K562 (cell line): Measurements from ENCODE around the gene RMND5A. TPM values are rescaled to one million over a fixed set of nuclear protein-coding genes. Genes with fewer than 3 reads are reported as not detected.
"Not testable (repeated sequence)": the region's sequence is repeated elsewhere in the genome, so short reads cannot be mapped to it uniquely, and the experiment has no call there.

Experiments used
- ATAC-seq: fragments of 200-7000 bp; cut with Tn5 transposase; 3 replicates; pipeline ENCODE4 v1.9.1; 2020; ENCODE audit warnings: moderate library complexity
- BruUV-seq: library from RNA; stranded (reverse); fragments of 400-500 nt; replicated peaks from 2 replicates; lab custom pipeline; 2021; lab: Mats Ljungman, UMichigan
- CTCF ChIA-PET: fragments of 300-600 bp; formaldehyde crosslinking; extraction: SDS; loops from one replicate; lab custom pipeline; 2021; ENCODE audit warnings: low intra/inter-chr PET ratio; lab: Yijun Ruan, JAX
- POLR2A ChIA-PET: fragments of 300-600, 350-650 bp; sonication (Branson Sonifier 250); formaldehyde crosslinking; extraction: SDS; loops from one replicate; lab custom pipeline; 2021; ENCODE audit warnings: antibody characterized with exemption, inconsistent platforms; lab: Yijun Ruan, JAX
- DNase-seq, 4 experiments: peaks; one replicate each; pipeline versions ENCODE4 v3.0.0 to v3.0.0-alpha.2; 2011 to 2018; ENCODE audit warnings: low spot score in 3 of 4, mixed read lengths in 3 of 4; ENCODE audit errors: extremely low read depth in 1 of 4
- FAIRE-seq: peaks from 2 replicates; lab custom pipeline; 2011; peaks lifted over from hg19 to GRCh38; lab: Jason Lieb, UNC
- H2AFZ ChIP-seq: 2 replicates; pipeline ENCODE4 v1.6.0; 2011; ENCODE audit warnings: low read depth, low read length, control low read depth, inconsistent platforms
- H3K27ac ChIP-seq: fragments of 200-600 bp; 3 replicates; pipeline ENCODE4 v1.8.0; 2011; ENCODE audit warnings: low read depth, mild to moderate bottlenecking, control low read depth, inconsistent platforms, low read length, moderate library complexity, mixed read lengths; ENCODE audit errors: extremely low read depth
- H3K27me3 ChIP-seq, 2 experiments: fragments of 300-600 bp in 1 of 2; 2 replicates in 1 of 2; 3 replicates in 1 of 2; pipeline versions ENCODE4 v1.6.0 to v1.8.0; 2011; ENCODE audit warnings: inconsistent platforms in 2 of 2, low read length in 2 of 2, mild to moderate bottlenecking in 1 of 2, mixed read lengths in 1 of 2, moderate library complexity in 1 of 2; ENCODE audit not compliant: control insufficient read depth in 2 of 2, insufficient read depth in 2 of 2
- H3K36me3 ChIP-seq: fragments of 300-600 bp; 3 replicates; pipeline ENCODE4 v1.8.0; 2011; ENCODE audit warnings: mild to moderate bottlenecking, low read length, inconsistent platforms; ENCODE audit not compliant: control insufficient read depth, insufficient read depth
- H3K4me1 ChIP-seq, 2 experiments: fragments of 200-600 bp in 1 of 2; replicated peaks in 1 of 2; 2 replicates in 1 of 2; 3 replicates in 1 of 2; pipeline versions ENCODE4 v1.5.1 to v1.8.0; 2011; ENCODE audit warnings: inconsistent platforms in 2 of 2, low read length in 2 of 2, mild to moderate bottlenecking in 1 of 2, mixed read lengths in 1 of 2, moderate library complexity in 1 of 2; ENCODE audit not compliant: control insufficient read depth in 2 of 2, insufficient read depth in 2 of 2
- H3K4me2 ChIP-seq: 2 replicates; pipeline ENCODE4 v1.6.1; 2011; ENCODE audit warnings: low read length, control low read depth, inconsistent platforms, mixed read lengths; ENCODE audit not compliant: insufficient read depth
- H3K4me3 ChIP-seq: fragments of 200-600 bp; sonication (generic), shearing (Covaris generic); 2 replicates; pipeline ENCODE4 v1.5.1; 2016; ENCODE audit warnings: control low read depth, inconsistent platforms
- H3K79me2 ChIP-seq: fragments of 200-600 bp; 3 replicates; pipeline ENCODE4 v1.8.0; 2011; ENCODE audit warnings: low read length, inconsistent platforms; ENCODE audit not compliant: control insufficient read depth, insufficient read depth
- H3K9ac ChIP-seq, 2 experiments: 2 replicates each; pipeline versions ENCODE4 v1.6.0 to v1.6.1; 2011; ENCODE audit warnings: low read depth in 2 of 2, low read length in 2 of 2, control low read depth in 1 of 2, inconsistent platforms in 1 of 2, mild to moderate bottlenecking in 1 of 2, mixed read lengths in 1 of 2; ENCODE audit not compliant: insufficient read depth in 1 of 2
- H3K9me1 ChIP-seq: one replicate; pipeline ENCODE4 v1.6.0; 2011; ENCODE audit warnings: inconsistent platforms, mild to moderate bottlenecking, low read length, moderate library complexity; ENCODE audit not compliant: control insufficient read depth, insufficient read depth
- H3K9me3 ChIP-seq: replicated peaks from 2 replicates; pipeline ENCODE4 v1.5.1; 2011; ENCODE audit warnings: low read depth, low read length, inconsistent platforms; ENCODE audit not compliant: control insufficient read depth, insufficient read depth
- H4K20me1 ChIP-seq: replicated peaks from 2 replicates; pipeline ENCODE4 v1.6.1; 2011; ENCODE audit warnings: low read length, inconsistent platforms, mixed read lengths; ENCODE audit not compliant: control insufficient read depth, insufficient read depth
- RBBP5 ChIP-seq: fragments of 200-600 bp; sonication (generic); IDR thresholded peaks from 2 replicates; pipeline ENCODE4 v1.6.1; 2012; ENCODE audit warnings: borderline replicate concordance, mild to moderate bottlenecking, low read length, control low read depth, inconsistent platforms; ENCODE audit not compliant: insufficient read depth, poor library complexity, severe bottlenecking
- WGBS: fragments of 100-300 bp; shearing (Covaris generic); methylation state at CpG from one replicate; pipeline ENCODE4 v1.1.6; 2016; ENCODE audit warnings: low coverage, mixed read lengths; ENCODE audit not compliant: insufficient coverage; ENCODE audit errors: missing lambda C conversion rate; 5-methylcytosine and 5-hydroxymethylcytosine counted together
- in situ Hi-C: fragments of 300-500 bp; cut with MboI; formaldehyde crosslinking; loops from 4 replicates; pipeline ENCODE4 v1.15.0; 2018; ENCODE audit warnings: inconsistent platforms, mixed read lengths
- intact Hi-C: fragments of 100-400 bp; cut with micrococcal nuclease; formaldehyde crosslinking; loops from 2 replicates; pipeline ENCODE4 v1.14.2; 2022
- polyA plus RNA-seq, 8 experiments: library from polyadenylated mRNA; depleted of rRNA in 4 of 8; stranded (reverse) in 5 of 8; unstranded in 3 of 8; fragments of >200 nt; fragmentation: Nextera tagmentation in 2 of 8; fragmentation: Illumina TruSeq in 1 of 8; extraction: Ambion mirVana in 2 of 8; extraction: Trizol in 1 of 8; gene quantifications; 2 replicates each; pipeline versions ENCODE4 v1.2.1 to v1.2.3, GENCODE V29; 2011 to 2014; ENCODE audit warnings: inconsistent platforms in 1 of 8, missing spikeins in 1 of 8
- total RNA-seq, 7 experiments: library from RNA; depleted of rRNA in 6 of 7; stranded (reverse); fragments of >200 nt in 6 of 7; fragmentation: Illumina TruSeq in 2 of 7; extraction: Trizol in 2 of 7; gene quantifications; 2 replicates each; pipeline versions ENCODE4 v1.2.1 to v1.2.3, GENCODE V29; 2011 to 2021; ENCODE audit warnings: low replicate concordance in 1 of 7

The RMND5A gene
- total and polyA plus RNA-seq, 9 of the 15 experiments (the other 6 are each of a cell fraction or from before 2014, with no cell fraction given): 13.2 to 43.5 (median 34.1) TPM

DNA sequence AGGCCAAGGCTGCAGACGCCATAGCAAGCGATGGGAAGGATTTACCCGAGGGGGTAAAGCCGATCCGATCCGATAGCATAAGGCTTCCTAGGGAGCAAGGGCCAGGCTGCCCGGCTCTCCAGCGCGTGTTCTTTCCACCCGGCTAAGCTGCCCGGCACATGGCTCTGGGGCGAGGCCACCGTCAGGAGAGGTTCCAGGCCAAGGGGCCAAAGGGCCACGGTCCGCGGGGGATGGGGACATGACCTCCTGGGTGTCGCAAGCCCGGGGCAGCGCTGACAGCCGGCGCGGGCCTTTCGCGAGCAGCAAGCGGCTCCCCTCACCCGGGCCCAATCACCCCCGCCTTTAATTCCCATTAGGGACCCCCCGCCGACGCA lies 841 bp upstream of the RMND5A start:
- CTCF ChIA-PET, BruUV-seq, FAIRE-seq, ATAC-seq, H3K4me2 ChIP-seq, POLR2A ChIA-PET, DNase-seq, H3K9me3 ChIP-seq, H3K9me1 ChIP-seq, in situ Hi-C loops, H3K9ac ChIP-seq, H3K36me3 ChIP-seq, H3K27ac ChIP-seq, H3K4me3 ChIP-seq, H3K27me3 ChIP-seq, H2AFZ ChIP-seq, H4K20me1 ChIP-seq, H3K4me1 ChIP-seq, intact Hi-C loops: not testable (repeated sequence)
- peaks cover 14% of the 10 kb centered on the region for H3K79me2 ChIP-seq
- WGBS: no CpG with 5 or more reads among the region's 30 CpGs

DNA sequence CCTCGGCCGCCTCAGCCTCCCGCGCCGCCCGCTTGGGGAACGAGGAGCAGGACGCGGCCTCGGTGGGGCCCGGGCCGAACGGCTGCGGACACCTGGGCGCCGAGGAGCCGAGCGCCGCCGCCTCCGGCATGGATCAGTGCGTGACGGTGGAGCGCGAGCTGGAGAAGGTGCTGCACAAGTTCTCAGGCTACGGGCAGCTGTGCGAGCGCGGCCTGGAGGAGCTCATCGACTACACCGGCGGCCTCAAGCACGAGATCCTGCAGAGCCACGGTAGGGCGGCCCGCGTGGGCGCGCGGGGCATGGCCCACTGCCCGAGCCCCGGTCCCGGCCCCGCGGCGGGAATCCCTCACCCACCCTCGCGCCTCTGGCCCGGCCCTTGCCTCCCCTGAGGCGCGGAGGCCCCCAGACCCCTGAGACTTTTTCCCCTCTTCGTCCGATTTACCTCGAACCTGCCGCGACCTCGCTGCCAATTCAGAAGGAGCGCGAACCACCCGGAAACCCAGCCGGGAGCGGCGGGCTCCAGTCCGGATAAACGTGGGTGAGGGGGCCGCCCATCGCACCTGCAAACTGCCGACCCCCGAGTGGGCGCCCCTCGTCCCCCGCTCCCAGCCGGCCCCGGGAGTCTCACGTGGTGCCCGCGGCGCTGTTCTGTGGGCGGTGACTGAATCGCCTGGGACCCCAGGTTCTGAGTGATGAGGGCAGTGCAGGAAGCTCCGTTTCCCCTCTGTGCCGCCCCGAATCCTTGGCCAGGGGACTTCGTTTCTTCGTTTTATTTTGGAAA lies 639 bp downstream of the RMND5A start:
- H4K20me1 ChIP-seq, H3K36me3 ChIP-seq, POLR2A ChIA-PET, CTCF ChIA-PET, FAIRE-seq, H2AFZ ChIP-seq, BruUV-seq, H3K9me1 ChIP-seq, H3K4me1 ChIP-seq, H3K27me3 ChIP-seq, H3K9me3 ChIP-seq, intact Hi-C loops, in situ Hi-C loops: not testable (repeated sequence)
- 1% methylated on average over 14 of the region's 85 CpGs for WGBS
- Histone ChIP-seq H3K9ac (peak overlapping the region; percentile 63 to 95; a peak in 3 of 4 replicates), H3K27ac (peak overlapping the region; percentile 78; the same call in 2 of the 3 replicates), H3K4me3 (peak overlapping the region; percentile 53), H3K4me2 (peak overlapping the region; percentile 62), H3K79me2 (peaks cover 14% of the 10 kb centered on the region)
- peak in 1 of 4 experiments; percentile 50 for DNase-seq
- ATAC-seq: peak; percentile 45
- peak; percentile 24 for TF ChIP-seq RBBP5
